GM12878 (cell line): ENCODE data around the gene BRWD1.

Experiments
- CBX3 ChIP-seq: fragments of 200-600 bp; sonication (generic); IDR thresholded peaks from 2 replicates; pipeline ENCODE4 v1.6.1; 2016; ENCODE audit warnings: low read depth, borderline replicate concordance
- CTCF ChIP-seq, 3 experiments: IDR thresholded peaks in 2 of 3; conservative IDR thresholded peaks in 1 of 3; 2 replicates each; pipeline ENCODE4 v1.5.1; 2011; ENCODE audit warnings: low read depth in 3 of 3, low read length in 3 of 3, mild to moderate bottlenecking in 3 of 3, control low read depth in 2 of 3, moderate library complexity in 2 of 3, inconsistent platforms in 1 of 3, mixed read lengths in 1 of 3; ENCODE audit not compliant: control insufficient read depth in 2 of 3, insufficient read depth in 1 of 3; ENCODE audit errors: extremely low read depth in 1 of 3
- ELK1 ChIP-seq: IDR thresholded peaks from 2 replicates; pipeline ENCODE4 v1.6.1; 2012; ENCODE audit warnings: low read depth, low read length, improper control_type of control experiment
- EZH2 ChIP-seq: IDR thresholded peaks from 2 replicates; pipeline ENCODE4 v1.6.1; 2012; ENCODE audit warnings: low read depth, mild to moderate bottlenecking, control low read depth, inconsistent platforms, low read length, borderline replicate concordance; ENCODE audit not compliant: control insufficient read depth
- LARP7 ChIP-seq: fragments of 450-650 bp; IDR thresholded peaks from 2 replicates; pipeline ENCODE4 v1.6.1; 2017; ENCODE audit warnings: mild to moderate bottlenecking
- MTA2 ChIP-seq: fragments of 450-650 bp; IDR thresholded peaks from 2 replicates; pipeline ENCODE4 v1.6.1; 2016; ENCODE audit warnings: low read depth, mild to moderate bottlenecking, moderate library complexity
- NRF1 ChIP-seq: conservative IDR thresholded peaks from 2 replicates; pipeline ENCODE4 v1.6.1; 2011; ENCODE audit warnings: mild to moderate bottlenecking, low read depth, low read length, improper control_type of control experiment
- PAX5 ChIP-seq: IDR thresholded peaks from 2 replicates; pipeline ENCODE4 v1.6.1; 2011; ENCODE audit warnings: low read depth, low read length, borderline replicate concordance
- POLR2A ChIP-seq: IDR thresholded peaks from 2 replicates; pipeline ENCODE4 v1.6.1; 2011; ENCODE audit warnings: low read depth, mild to moderate bottlenecking, low read length
- POLR2AphosphoS5 ChIP-seq: IDR thresholded peaks from 2 replicates; pipeline ENCODE4 v1.6.1; 2011; ENCODE audit warnings: mild to moderate bottlenecking, low read length, inconsistent platforms
- RFX5 ChIP-seq: IDR thresholded peaks from 2 replicates; pipeline ENCODE4 v1.6.1; 2011; ENCODE audit warnings: low read depth, low read length, improper control_type of control experiment
- SIN3A ChIP-seq: IDR thresholded peaks from 2 replicates; pipeline ENCODE4 v1.6.1; 2012; ENCODE audit warnings: low read depth, low read length, improper control_type of control experiment
- USF2 ChIP-seq: IDR thresholded peaks from 2 replicates; pipeline ENCODE4 v1.6.1; 2011; ENCODE audit warnings: low read depth, low read length, improper control_type of control experiment, borderline replicate concordance
- ZNF274 ChIP-seq: IDR thresholded peaks from one replicate; pipeline ENCODE4 v1.8.0; 2011; ENCODE audit not compliant: insufficient read length, insufficient read depth

DNA sequence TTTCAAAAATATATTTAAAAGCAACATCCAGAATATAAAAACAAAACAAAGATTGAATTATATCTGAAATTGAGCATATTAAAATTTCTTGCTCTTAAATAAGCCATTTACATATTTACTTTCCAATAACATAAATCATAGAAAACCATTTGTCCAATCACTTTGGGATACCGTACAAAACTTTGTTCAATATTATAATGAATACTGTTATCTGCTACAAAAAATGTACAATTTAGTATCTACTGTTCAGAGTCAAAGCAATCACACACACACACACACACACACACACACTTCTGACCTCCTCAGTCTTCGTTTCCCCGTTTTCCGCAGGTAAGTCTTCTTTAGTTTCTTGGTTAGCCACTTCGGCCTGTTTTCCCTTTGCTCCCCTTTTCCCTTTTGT is 31.4 kb upstream of the BRWD1 start:
- TF ChIP-seq NRF1 (no peak), EZH2 (no peak), RFX5 (no peak), ZNF274 (no peak), CBX3 (no peak), ELK1 (no peak), SIN3A (no peak), POLR2A (no peak), USF2 (no peak), POLR2AphosphoS5 (no peak), PAX5 (no peak), CTCF (IDR thresholded peaks at IDR 0.05 in 2 of 3, conservative IDR thresholded peaks at IDR 0.05 in 1 of 3; ENCODE audit: control insufficient read depth in 2 of 3, extremely low read depth in 1 of 3, insufficient read depth in 1 of 3, low read depth in 3 of 3, low read length in 3 of 3) (no peak), MTA2 (no peak), LARP7 (no peak)
